Ovary (tissue), 9 donors: Measurements from ENCODE around the gene SIRPD. TPM values are rescaled to one million over a fixed set of nuclear protein-coding genes. Genes with fewer than 3 reads are reported as not detected.

Source experiments
- DNase-seq, 5 donors: peaks; one replicate each; pipeline ENCODE4 v3.0.0-alpha.2; 2019 to 2020
- H3K27ac ChIP-seq, 2 donors: fragments of 200-600 bp; one replicate each; pipeline versions ENCODE4 v1.5.1 to v1.8.0; 2019 to 2022
- H3K27me3 ChIP-seq: fragments of 200-600 bp; one replicate; pipeline ENCODE4 v1.8.0; 2022
- H3K36me3 ChIP-seq: fragments of 200-600 bp; sonication (generic); one replicate; pipeline ENCODE4 v1.5.1; 2019
- H3K4me1 ChIP-seq: one replicate; pipeline ENCODE4 v1.8.1; 2013; ENCODE audit warnings: mild to moderate bottlenecking, moderate library complexity; ENCODE audit not compliant: insufficient read depth
- H3K4me3 ChIP-seq: fragments of 200-600 bp; sonication (generic); one replicate; pipeline ENCODE4 v1.5.1; 2017
- H3K9me3 ChIP-seq, 2 donors: fragments of 200-600 bp in 1 of 2; sonication (generic) in 1 of 2; one replicate each; pipeline versions ENCODE4 v1.5.1 to v1.8.1; 2013 to 2019; ENCODE audit warnings: mild to moderate bottlenecking in 1 of 2, moderate library complexity in 1 of 2
- EP300 ChIP-seq: sonication (generic); formaldehyde crosslinking; IDR thresholded peaks from one replicate; pipeline ENCODE4 v1.6.1; 2017; ENCODE audit warnings: antibody characterized with exemption
- POLR2A ChIP-seq: fragments of 450-650 bp; IDR thresholded peaks from one replicate; pipeline ENCODE4 v1.6.1; 2017; ENCODE audit warnings: antibody characterized with exemption, mild to moderate bottlenecking, moderate library complexity
- WGBS, 3 donors: extraction: QIAGEN DNeasy Blood & Tissue Kit in 1 of 3; methylation state at CpG; one replicate each; pipeline versions ENCODE4 v1.1.5 to v1.1.7; 2013 to 2017; 5-methylcytosine and 5-hydroxymethylcytosine counted together
- intact Hi-C, 4 donors: fragments of 100-400 bp; cut with DNase I; formaldehyde crosslinking; loops; one replicate each; pipeline versions ENCODE4 v1.11.0 to v1.15.1; 2022 to 2023
- polyA plus RNA-seq, 2 donors: library from polyadenylated mRNA; stranded (reverse); fragments of 200-250 nt in 1 of 2; fragments of 350-450 nt in 1 of 2; fragmentation: Illumina TruSeq in 1 of 2; extraction: RNeasy Lipid Tissue Mini Kit (QIAGEN cat#74804) in 1 of 2; gene quantifications; one replicate each; pipeline ENCODE4 v1.2.3, GENCODE V29; 2013 to 2014
- total RNA-seq, 7 donors: library from RNA; depleted of rRNA in 2 of 7; stranded (reverse); fragments of >200 nt in 2 of 7; fragmentation: NEBNext Ultra II Directional in 3 of 7; extraction: Animal tissue kit (Norgen Biotek cat#: 25700) in 3 of 7; gene quantifications; one replicate each; pipeline versions ENCODE4 v1.1.0 to v1.2.4, GENCODE V29; 2016 to 2023
- TF ChIP-seq, protein P1 (sequence below), 3 donors: fragments of 450-650 bp in 2 of 3; fragments of 200-600 bp in 1 of 3; IDR thresholded peaks; one replicate each; pipeline versions ENCODE4 v1.5.1 to v1.8.0; 2016 to 2022; ENCODE audit warnings: antibody characterized with exemption in 3 of 3, mild to moderate bottlenecking in 1 of 3
- donor health status: DM: no; HTN: no; CAD: no; lungs with moderate emphysema.
- donor health status: DM: no; HTN: no; CAD: no.
- donor health status: Bipolar disorder and iron deficiency.
- donor health status: DM: yes; HTN: yes; CAD: no.
- donor health status: DM: no; HTN: no; CAD: no.
- donor health status: DM: yes; HTN: yes; CAD: no.

SIRPD gene
- total and polyA plus RNA-seq, 9 donors: not detected

DNA sequence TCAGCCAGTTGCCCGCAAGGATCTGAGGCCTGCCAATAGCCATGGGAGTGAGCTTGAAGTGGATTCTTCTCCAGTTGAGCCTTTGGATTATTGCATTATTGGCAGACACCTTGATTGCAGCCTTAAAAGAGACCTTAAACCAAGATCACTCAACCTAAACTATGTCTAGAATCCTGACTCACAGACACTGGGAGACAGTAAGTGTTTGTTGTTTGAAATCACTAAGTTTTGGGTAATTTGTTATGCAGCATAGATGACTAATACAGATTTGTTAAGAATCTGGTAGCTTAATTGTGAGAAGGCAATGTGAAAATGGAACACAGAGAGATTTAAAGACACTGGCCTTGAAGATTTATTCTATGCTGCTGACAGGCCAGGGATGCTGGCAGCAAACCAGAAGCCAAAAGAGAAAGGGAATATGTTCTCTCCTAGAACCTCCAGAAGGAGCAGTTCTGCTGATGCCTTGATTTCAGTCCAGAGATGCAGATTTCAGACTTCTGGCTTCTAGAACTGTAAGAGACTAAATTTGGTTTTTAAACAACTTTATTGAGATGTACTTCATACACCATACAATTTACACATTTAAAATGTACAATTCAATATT lies 17.6 kb downstream of the SIRPD start:
- no peak for DNase-seq
- Histone ChIP-seq H3K4me3 (no peak overlapping the region), H3K36me3 (no peaks in the 10 kb centered on the region), H3K4me1 (no peaks in the 10 kb centered on the region), H3K9me3 (no peaks in the 10 kb centered on the region), H3K27me3 (no peaks in the 10 kb centered on the region), H3K27ac (no peak overlapping the region)
- intact Hi-C loops: no loop called here
- no peak for TF ChIP-seq EP300
- TF ChIP-seq, protein P1, sequence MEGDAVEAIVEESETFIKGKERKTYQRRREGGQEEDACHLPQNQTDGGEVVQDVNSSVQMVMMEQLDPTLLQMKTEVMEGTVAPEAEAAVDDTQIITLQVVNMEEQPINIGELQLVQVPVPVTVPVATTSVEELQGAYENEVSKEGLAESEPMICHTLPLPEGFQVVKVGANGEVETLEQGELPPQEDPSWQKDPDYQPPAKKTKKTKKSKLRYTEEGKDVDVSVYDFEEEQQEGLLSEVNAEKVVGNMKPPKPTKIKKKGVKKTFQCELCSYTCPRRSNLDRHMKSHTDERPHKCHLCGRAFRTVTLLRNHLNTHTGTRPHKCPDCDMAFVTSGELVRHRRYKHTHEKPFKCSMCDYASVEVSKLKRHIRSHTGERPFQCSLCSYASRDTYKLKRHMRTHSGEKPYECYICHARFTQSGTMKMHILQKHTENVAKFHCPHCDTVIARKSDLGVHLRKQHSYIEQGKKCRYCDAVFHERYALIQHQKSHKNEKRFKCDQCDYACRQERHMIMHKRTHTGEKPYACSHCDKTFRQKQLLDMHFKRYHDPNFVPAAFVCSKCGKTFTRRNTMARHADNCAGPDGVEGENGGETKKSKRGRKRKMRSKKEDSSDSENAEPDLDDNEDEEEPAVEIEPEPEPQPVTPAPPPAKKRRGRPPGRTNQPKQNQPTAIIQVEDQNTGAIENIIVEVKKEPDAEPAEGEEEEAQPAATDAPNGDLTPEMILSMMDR (IDR thresholded peaks at IDR 0.05): no peak
- TF ChIP-seq POLR2A: no peak
- 85 to 94% (median 92%) methylated on average over 1 of the region's 1 CpG for WGBS, 3 donors

- no peak for TF ChIP-seq EP300
- no peak for TF ChIP-seq POLR2A
- TF ChIP-seq, protein P1 (IDR thresholded peaks at IDR 0.05): no peak
- no peak overlapping the region for H3K27ac ChIP-seq
- H3K27me3 ChIP-seq: no peaks in the 10 kb centered on the region
- DNase-seq: no peak
- intact Hi-C loops: no loop called here
- H3K36me3 ChIP-seq: no peaks in the 10 kb centered on the region
- no peaks in the 10 kb centered on the region for H3K4me1 ChIP-seq
- no peak overlapping the region for H3K4me3 ChIP-seq
- H3K9me3 ChIP-seq: no peaks in the 10 kb centered on the region
Observed at GRCh38 chr20:1538655-1539054, 18.9 kb downstream of the SIRPD start.

DNA sequence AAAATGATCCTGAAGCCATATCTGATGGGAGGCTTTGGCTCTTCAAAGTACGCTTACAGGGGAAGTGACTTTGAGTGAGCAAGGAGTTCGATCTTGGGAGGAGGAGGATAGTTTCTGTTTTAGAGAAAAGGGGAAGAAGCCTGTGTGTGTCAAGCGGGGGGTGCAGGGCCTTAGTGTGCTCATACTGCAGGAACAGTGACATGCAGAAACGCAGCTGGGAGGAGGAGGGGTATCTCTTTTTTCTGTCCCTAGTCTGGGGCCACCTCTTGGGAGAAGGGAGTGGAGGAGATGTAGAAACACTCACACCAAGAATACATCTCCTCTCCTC lies 19.8 kb downstream of the SIRPD start:
- no peak for DNase-seq
- Histone ChIP-seq H3K36me3 (no peaks in the 10 kb centered on the region), H3K27me3 (no peaks in the 10 kb centered on the region), H3K9me3 (no peaks in the 10 kb centered on the region), H3K4me3 (no peak overlapping the region), H3K4me1 (no peaks in the 10 kb centered on the region), H3K27ac (no peak overlapping the region)
- TF ChIP-seq EP300: no peak
- TF ChIP-seq, protein P1 (IDR thresholded peaks at IDR 0.05): no peak
- TF ChIP-seq POLR2A: no peak
- WGBS, 3 donors: 57 to 65% (median 60%) methylated on average over 4 of the region's 4 CpGs
- intact Hi-C loops: no loop called here

GRCh38 chr20:1536893-1537730 lies 20.4 kb downstream of the SIRPD start:
- H3K4me3 ChIP-seq: no peak overlapping the region
- 67 to 75% (median 68%) methylated on average over 11 of the region's 11 CpGs for WGBS, 3 donors
- no peak for DNase-seq
- H3K4me1 ChIP-seq: no peaks in the 10 kb centered on the region
- no peaks in the 10 kb centered on the region for H3K27me3 ChIP-seq
- H3K36me3 ChIP-seq: no peaks in the 10 kb centered on the region
- TF ChIP-seq, protein P1 (IDR thresholded peaks at IDR 0.05): no peak
- intact Hi-C loops: no loop called here
- H3K27ac ChIP-seq: no peak overlapping the region
- no peaks in the 10 kb centered on the region for H3K9me3 ChIP-seq
